HepG2 (cell line): ENCODE measurements around the gene CD19. TPM values are rescaled to one million over a fixed set of nuclear protein-coding genes. Genes with fewer than 3 reads are reported as not detected.

Experiments
- ATAC-seq: fragments of 200-7000 bp; cut with Tn5 transposase; 3 replicates; pipeline ENCODE4 v1.9.1; 2020; ENCODE audit warnings: mild to moderate bottlenecking, moderate library complexity
- BruUV-seq: library from RNA; stranded (reverse); fragments of 400-500 nt; replicated peaks from 2 replicates; lab custom pipeline; 2021; lab: Mats Ljungman, UMichigan
- CTCF ChIA-PET: fragments of 300-600 bp; formaldehyde crosslinking; extraction: SDS; loops from one replicate; lab custom pipeline; 2021; ENCODE audit warnings: low total read pairs, inconsistent platforms, low intra/inter-chr PET ratio; lab: Yijun Ruan, JAX
- POLR2A ChIA-PET: fragments of 350-600 bp; sonication (Branson Sonifier 250); formaldehyde crosslinking; loops from one replicate; lab custom pipeline; 2020; ENCODE audit warnings: antibody characterized with exemption, inconsistent platforms; lab: Yijun Ruan, JAX
- DNase-seq: peaks from one replicate; pipeline ENCODE4 v3.0.0-alpha.2; 2015; ENCODE audit warnings: low spot score
- FAIRE-seq: peaks from 3 replicates; lab custom pipeline; 2011; peaks lifted over from hg19 to GRCh38; lab: Jason Lieb, UNC
- H2AFZ ChIP-seq: one replicate; pipeline ENCODE4 v1.6.1; 2011; ENCODE audit warnings: low read length, inconsistent platforms
- H3K27ac ChIP-seq: fragments of 300-600 bp; 3 replicates; pipeline ENCODE4 v1.8.0; 2011; ENCODE audit warnings: mixed run types, mild to moderate bottlenecking, mixed read lengths, low read length, inconsistent platforms; ENCODE audit not compliant: insufficient read depth; ENCODE audit errors: extremely low read length
- H3K27me3 ChIP-seq, 2 experiments: fragments of 200-600 bp in 1 of 2; 2 replicates in 1 of 2; 3 replicates in 1 of 2; pipeline versions ENCODE4 v1.6.0 to v1.8.0; 2011; ENCODE audit warnings: low read length in 2 of 2, mild to moderate bottlenecking in 2 of 2, moderate library complexity in 2 of 2, inconsistent platforms in 1 of 2; ENCODE audit not compliant: insufficient read depth in 2 of 2, control insufficient read depth in 1 of 2
- H3K36me3 ChIP-seq, 2 experiments: fragments of 200-600 bp in 1 of 2; replicated peaks in 1 of 2; 2 replicates in 1 of 2; 3 replicates in 1 of 2; pipeline versions ENCODE4 v1.5.1 to v1.8.0; 2011; ENCODE audit warnings: low read length in 2 of 2, inconsistent platforms in 1 of 2; ENCODE audit not compliant: insufficient read depth in 2 of 2, control insufficient read depth in 1 of 2
- H3K4me1 ChIP-seq: 2 replicates; pipeline ENCODE4 v1.5.1; 2012; ENCODE audit warnings: low read length, inconsistent platforms; ENCODE audit not compliant: insufficient read depth
- H3K4me2 ChIP-seq: 2 replicates; pipeline ENCODE4 v1.6.0; 2011; ENCODE audit warnings: low read depth, low read length, inconsistent platforms
- H3K4me3 ChIP-seq, 3 experiments: fragments of 200-600 bp in 1 of 3; sonication (generic), shearing (Covaris generic) in 1 of 3; replicated peaks in 1 of 3; 2 replicates each; pipeline ENCODE4 v1.5.1; 2011 to 2016; ENCODE audit warnings: low read length in 3 of 3, inconsistent platforms in 2 of 3, low read depth in 2 of 3, mild to moderate bottlenecking in 2 of 3, control low read depth in 1 of 3, mixed read lengths in 1 of 3; ENCODE audit not compliant: insufficient read depth in 1 of 3
- H3K79me2 ChIP-seq: one replicate; pipeline ENCODE4 v1.6.1; 2011; ENCODE audit warnings: low read length, inconsistent platforms; ENCODE audit not compliant: insufficient read depth
- H3K9ac ChIP-seq: 2 replicates; pipeline ENCODE4 v1.6.0; 2011; ENCODE audit warnings: mild to moderate bottlenecking, low read depth, low read length, inconsistent platforms; ENCODE audit not compliant: insufficient read depth
- H3K9me3 ChIP-seq: 2 replicates; pipeline ENCODE4 v1.5.1; 2012; ENCODE audit warnings: mild to moderate bottlenecking, low read length
- H4K20me1 ChIP-seq: 2 replicates; pipeline ENCODE4 v1.6.0; 2011; ENCODE audit warnings: inconsistent platforms, mild to moderate bottlenecking, low read length, moderate library complexity; ENCODE audit not compliant: insufficient read depth
- BORCS8-MEF2B ChIP-seq: sonication (generic); formaldehyde crosslinking; IDR thresholded peaks from 2 replicates; pipeline ENCODE4 v1.8.0; 2022; ENCODE audit warnings: mild to moderate bottlenecking, missing genetic modification reagents
- CCAR2 ChIP-seq: fragments of 200-400 bp; formaldehyde crosslinking; optimal IDR thresholded peaks from 2 replicates; pipeline ENCODE3; 2018; ENCODE audit warnings: low read depth, mild to moderate bottlenecking, low read length, moderate library complexity
- CHD4 ChIP-seq: fragments of 200-600 bp; sonication (generic); IDR thresholded peaks from 2 replicates; pipeline ENCODE4 v1.7.0; 2017; ENCODE audit warnings: mild to moderate bottlenecking, low read length, borderline replicate concordance
- DMAP1 ChIP-seq: IDR thresholded peaks from 2 replicates; pipeline ENCODE4 v1.6.1; 2016
- ELF1 ChIP-seq: sonication (generic); formaldehyde crosslinking; IDR thresholded peaks from 2 replicates; pipeline ENCODE4 v1.4.0; 2020; ENCODE audit warnings: missing genetic modification reagents
- FOXO1 ChIP-seq: sonication (generic); formaldehyde crosslinking; IDR thresholded peaks from 2 replicates; pipeline ENCODE4 v1.4.0; 2020; ENCODE audit warnings: missing genetic modification reagents
- HES4 ChIP-seq: sonication (generic); formaldehyde crosslinking; IDR thresholded peaks from 2 replicates; pipeline ENCODE4 v1.9.0; 2021; ENCODE audit warnings: mild to moderate bottlenecking, missing genetic modification reagents, borderline replicate concordance
- RBFOX2 ChIP-seq: fragments of 200-400 bp; formaldehyde crosslinking; IDR thresholded peaks from 2 replicates; pipeline ENCODE4 v1.6.1; 2017; ENCODE audit warnings: low read depth, mild to moderate bottlenecking, low read length
- RFXANK ChIP-seq: IDR thresholded peaks from 2 replicates; pipeline ENCODE4 v1.6.1; 2016
- RORA ChIP-seq: sonication (generic); formaldehyde crosslinking; IDR thresholded peaks from 2 replicates; pipeline ENCODE4 v1.5.0; 2020; ENCODE audit warnings: mild to moderate bottlenecking, missing genetic modification reagents, moderate library complexity
- ZBTB42 ChIP-seq: sonication (generic); formaldehyde crosslinking; IDR thresholded peaks from 2 replicates; pipeline ENCODE4 v1.5.0; 2020; ENCODE audit warnings: mild to moderate bottlenecking, missing genetic modification reagents
- ZFP62 ChIP-seq: sonication (generic); formaldehyde crosslinking; IDR thresholded peaks from 2 replicates; pipeline ENCODE4 v1.4.0; 2020; ENCODE audit warnings: missing genetic modification reagents
- ZNF337 ChIP-seq: sonication (generic); formaldehyde crosslinking; IDR thresholded peaks from 2 replicates; pipeline ENCODE4 v1.5.1; 2020; ENCODE audit warnings: missing genetic modification reagents, low read depth, mild to moderate bottlenecking, borderline replicate concordance
- ZNF737 ChIP-seq: sonication (generic); formaldehyde crosslinking; IDR thresholded peaks from 2 replicates; pipeline ENCODE4 v1.5.0; 2020; ENCODE audit warnings: missing genetic modification reagents, mild to moderate bottlenecking, borderline replicate concordance
- WGBS: methylation state at CpG from one replicate; pipeline ENCODE4 v1.1.6; 2017; ENCODE audit warnings: low lambda C conversion rate; 5-methylcytosine and 5-hydroxymethylcytosine counted together
- in situ Hi-C: cut with HindIII; loops from 2 replicates; pipeline ENCODE4 v1.10.0; 2017; ENCODE audit warnings: low pct_unique_long_range_greater_than_20kb; ENCODE audit not compliant: extremely low pct_ligation_motif_present
- intact Hi-C: fragments of 100-400 bp; cut with micrococcal nuclease; formaldehyde crosslinking; loops from one replicate; pipeline ENCODE4 v1.10.0; 2022; ENCODE audit not compliant: unreplicated experiment
- polyA plus RNA-seq, 8 experiments: library from polyadenylated mRNA; depleted of rRNA in 3 of 8; stranded (reverse) in 7 of 8; unstranded in 1 of 8; fragments of >200 nt; fragmentation: Illumina TruSeq in 4 of 8; extraction: Trizol in 4 of 8; gene quantifications; 2 replicates each; pipeline versions ENCODE4 v1.2.1 to v1.2.3, GENCODE V29; 2011 to 2016; ENCODE audit warnings: low read depth in 4 of 8, missing spikeins in 1 of 8, mixed read lengths in 1 of 8; ENCODE audit not compliant: insufficient read depth in 1 of 8
- total RNA-seq, 5 experiments: library from RNA; depleted of rRNA; stranded (reverse); fragments of >200 nt; fragmentation: Illumina TruSeq; extraction: Trizol; gene quantifications; 2 replicates each; pipeline ENCODE4 v1.2.3, GENCODE V29; 2016; ENCODE audit warnings: low read depth in 1 of 5
- TF ChIP-seq, protein P1 (sequence below): sonication (generic); formaldehyde crosslinking; IDR thresholded peaks from 2 replicates; pipeline ENCODE4 v1.4.0; 2020; ENCODE audit warnings: mild to moderate bottlenecking, missing genetic modification reagents
- TF ChIP-seq, protein P2 (sequence below): sonication (generic); formaldehyde crosslinking; IDR thresholded peaks from 2 replicates; pipeline ENCODE4 v1.8.0; 2022; ENCODE audit warnings: missing genetic modification reagents, mild to moderate bottlenecking, borderline replicate concordance

The CD19 gene
- total and polyA plus RNA-seq, 2 of the 13 experiments (the other 11 are each of a cell fraction or from before 2014, with no cell fraction given), result 0.55 to 1.1 TPM

- H3K36me3 ChIP-seq, result peaks cover 12 to 15% of the 10 kb centered on the region in 2 experiments; a peak in 3 of 5 replicates
- POLR2A ChIA-PET, result interaction anchor here (1.0 to 1.2 kb wide), 3 partner anchors 9 to 11 kb away, joined by 3 read pairs; no protein-coding TSS in a partner anchor
- BruUV-seq, result no TSS peak
These were observed 17.6 kb upstream of the CD19 start for GRCh38 chr16:28913946-28914724.

GRCh38 chr16:28915181-28915580, 16.6 kb upstream of the CD19 start:
- H3K27me3 ChIP-seq, result no peaks in the 10 kb centered on the region
- TF ChIP-seq CHD4 (no peak), ZNF737 (CRISPR knock-in tag) (no peak), BORCS8-MEF2B (no peak), ZBTB42 (no peak), FOXO1 (CRISPR knock-in tag) (no peak), DMAP1 (CRISPR knock-in tag) (no peak), ZNF337 (CRISPR knock-in tag) (no peak), RFXANK (CRISPR knock-in tag) (no peak), ELF1 (CRISPR knock-in tag) (no peak), ZFP62 (CRISPR knock-in tag) (no peak), RORA (CRISPR knock-in tag) (no peak)
- TF ChIP-seq, protein P1, sequence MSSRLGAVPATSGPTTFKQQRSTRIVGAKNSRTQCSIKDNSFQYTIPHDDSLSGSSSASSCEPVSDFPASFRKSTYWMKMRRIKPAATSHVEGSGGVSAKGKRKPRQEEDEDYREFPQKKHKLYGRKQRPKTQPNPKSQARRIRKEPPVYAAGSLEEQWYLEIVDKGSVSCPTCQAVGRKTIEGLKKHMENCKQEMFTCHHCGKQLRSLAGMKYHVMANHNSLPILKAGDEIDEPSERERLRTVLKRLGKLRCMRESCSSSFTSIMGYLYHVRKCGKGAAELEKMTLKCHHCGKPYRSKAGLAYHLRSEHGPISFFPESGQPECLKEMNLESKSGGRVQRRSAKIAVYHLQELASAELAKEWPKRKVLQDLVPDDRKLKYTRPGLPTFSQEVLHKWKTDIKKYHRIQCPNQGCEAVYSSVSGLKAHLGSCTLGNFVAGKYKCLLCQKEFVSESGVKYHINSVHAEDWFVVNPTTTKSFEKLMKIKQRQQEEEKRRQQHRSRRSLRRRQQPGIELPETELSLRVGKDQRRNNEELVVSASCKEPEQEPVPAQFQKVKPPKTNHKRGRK (CRISPR knock-in tag), result no peak
- TF ChIP-seq, protein P2, sequence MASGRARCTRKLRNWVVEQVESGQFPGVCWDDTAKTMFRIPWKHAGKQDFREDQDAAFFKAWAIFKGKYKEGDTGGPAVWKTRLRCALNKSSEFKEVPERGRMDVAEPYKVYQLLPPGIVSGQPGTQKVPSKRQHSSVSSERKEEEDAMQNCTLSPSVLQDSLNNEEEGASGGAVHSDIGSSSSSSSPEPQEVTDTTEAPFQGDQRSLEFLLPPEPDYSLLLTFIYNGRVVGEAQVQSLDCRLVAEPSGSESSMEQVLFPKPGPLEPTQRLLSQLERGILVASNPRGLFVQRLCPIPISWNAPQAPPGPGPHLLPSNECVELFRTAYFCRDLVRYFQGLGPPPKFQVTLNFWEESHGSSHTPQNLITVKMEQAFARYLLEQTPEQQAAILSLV (CRISPR knock-in tag), result no peak
- TF ChIP-seq, all 625 proteins: peak for 0
- Histone ChIP-seq H4K20me1 (no peaks in the 10 kb centered on the region), H3K27ac (no peak overlapping the region), H3K4me2 (no peak overlapping the region), H3K4me3 (no peak overlapping the region), H3K79me2 (no peaks in the 10 kb centered on the region), H3K36me3 (peaks cover 16 to 20% of the 10 kb centered on the region in 2 experiments; a peak in 4 of 5 replicates), H2AFZ (no peak overlapping the region), H3K9me3 (no peaks in the 10 kb centered on the region), H3K4me1 (no peaks in the 10 kb centered on the region), H3K9ac (no peak overlapping the region)
- FAIRE-seq (no peak), DNase-seq (no peak), ATAC-seq (no peak)
- in situ Hi-C loops, result no loop called here
- no TSS peak for BruUV-seq
- ChIA-PET CTCF (no interaction called here), POLR2A (interaction anchor here (1.0 to 1.7 kb wide), 3 partner anchors 8 to 92 kb away, joined by 3 to 5 read pairs (median 3); partner anchors contain the start of gene ATXN2L)
- intact Hi-C loops, result no loop called here

More at GRCh38 chr16:28913946-28914724, 17.6 kb upstream of the CD19 start:
- no peak for TF ChIP-seq CCAR2
- TF ChIP-seq HES4 (CRISPR knock-in tag), result 0 out of 2 replicates have a peak, but pooled peaks have one; percentile 29
- 0 out of 2 replicates have a peak, but pooled peaks have one; percentile 28 for TF ChIP-seq RBFOX2
- Histone ChIP-seq H3K27me3 (no peaks in the 10 kb centered on the region), H2AFZ (no peak overlapping the region), H3K9me3 (no peaks in the 10 kb centered on the region), H3K9ac (no peak overlapping the region), H3K4me3 (no peak overlapping the region), H4K20me1 (no peaks in the 10 kb centered on the region), H3K27ac (no peak overlapping the region), H3K4me1 (no peaks in the 10 kb centered on the region), H3K79me2 (no peaks in the 10 kb centered on the region), H3K4me2 (no peak overlapping the region)
- 94% methylated on average over 23 of the region's 29 CpGs for WGBS
- intact Hi-C loops, result no loop called here
- no peak for ATAC-seq
- no peak for DNase-seq
- CTCF ChIA-PET, result no interaction called here
- no peak for FAIRE-seq
- in situ Hi-C loops, result no loop called here
